Osteoblast (primary cell): Measurements from ENCODE around the gene HMCN1. TPM values are rescaled to one million over a fixed set of nuclear protein-coding genes. Genes with fewer than 3 reads are reported as not detected.

Experiments
- DNase-seq: peaks from one replicate; pipeline ENCODE4 v3.0.0; 2011; ENCODE audit warnings: low spot score, mixed read lengths; ENCODE audit not compliant: insufficient read length; ENCODE audit errors: missing footprints
- H2AFZ ChIP-seq: 2 replicates; pipeline ENCODE4 v1.6.0; 2011; ENCODE audit warnings: mild to moderate bottlenecking, low read length
- H3K27ac ChIP-seq: 2 replicates; pipeline ENCODE4 v1.5.1; 2011; ENCODE audit warnings: mild to moderate bottlenecking, low read depth, low read length, moderate library complexity
- H3K27me3 ChIP-seq: 2 replicates; pipeline ENCODE4 v1.6.0; 2012; ENCODE audit warnings: mild to moderate bottlenecking, control low read depth, inconsistent platforms, low read length, moderate library complexity; ENCODE audit not compliant: insufficient read depth
- H3K36me3 ChIP-seq: 2 replicates; pipeline ENCODE4 v1.5.1; 2011; ENCODE audit warnings: mild to moderate bottlenecking, low read length, control low read depth, moderate library complexity; ENCODE audit not compliant: insufficient read depth
- H3K4me1 ChIP-seq: 2 replicates; pipeline ENCODE4 v1.5.1; 2011; ENCODE audit warnings: mild to moderate bottlenecking, low read length, control low read depth, moderate library complexity; ENCODE audit not compliant: insufficient read depth
- H3K4me2 ChIP-seq: 2 replicates; pipeline ENCODE4 v1.6.0; 2011; ENCODE audit warnings: mild to moderate bottlenecking, low read length; ENCODE audit not compliant: insufficient read depth
- H3K4me3 ChIP-seq: fragments of 200-600 bp; sonication (generic); 3 replicates; pipeline ENCODE4 v1.5.1; 2012; ENCODE audit warnings: mild to moderate bottlenecking, low read length, inconsistent platforms; ENCODE audit not compliant: insufficient read depth
- H3K79me2 ChIP-seq: 2 replicates; pipeline ENCODE4 v1.6.0; 2012; ENCODE audit warnings: mild to moderate bottlenecking, low read length, control low read depth, inconsistent platforms; ENCODE audit not compliant: insufficient read depth
- H3K9me3 ChIP-seq: 2 replicates; pipeline ENCODE4 v1.5.1; 2011; ENCODE audit warnings: low read depth, low read length, control low read depth
- H4K20me1 ChIP-seq: 2 replicates; pipeline ENCODE4 v1.6.0; 2012; ENCODE audit warnings: mild to moderate bottlenecking, low read length, control low read depth; ENCODE audit not compliant: insufficient read depth
- total RNA-seq: library from RNA; depleted of rRNA; stranded (reverse); fragments of >200 nt; gene quantifications from 2 replicates; pipeline ENCODE4 v1.2.3, GENCODE V29; 2012
- TF ChIP-seq, protein P1 (sequence below): IDR thresholded peaks from 2 replicates; pipeline ENCODE4 v1.5.1; 2011; ENCODE audit warnings: mild to moderate bottlenecking, low read depth, low read length, moderate library complexity; ENCODE audit errors: extremely low read depth

The HMCN1 gene
- total RNA-seq, 1 donor, result 178 TPM

DNA sequence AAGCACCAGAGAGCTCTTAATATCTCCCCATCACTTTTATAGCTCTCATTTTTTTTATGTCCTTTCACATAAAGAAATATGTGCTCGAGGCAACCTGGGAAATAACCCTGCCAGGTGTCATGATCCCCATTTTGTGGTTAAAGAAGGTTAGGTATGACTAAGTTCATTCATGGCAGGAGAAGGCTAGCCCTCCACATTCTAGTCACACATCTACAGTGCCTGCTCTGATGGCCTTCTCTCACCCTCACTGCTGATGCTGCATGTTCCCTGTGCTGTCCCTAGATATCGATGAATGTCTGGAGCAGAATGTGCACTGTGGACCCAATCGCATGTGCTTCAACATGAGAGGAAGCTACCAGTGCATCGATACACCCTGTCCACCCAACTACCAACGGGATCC, 453.4 kb downstream of the HMCN1 start:
- Histone ChIP-seq H3K4me3 (peak overlapping the region; percentile 48), H3K9me3 (no peaks in the 10 kb centered on the region), H3K27ac (peak overlapping the region; percentile 93), H3K36me3 (no peaks in the 10 kb centered on the region), H3K79me2 (no peaks in the 10 kb centered on the region), H3K4me1 (peaks cover 57% of the 10 kb centered on the region), H4K20me1 (no peaks in the 10 kb centered on the region), H3K27me3 (no peaks in the 10 kb centered on the region), H3K4me2 (peak overlapping the region; percentile 82), H2AFZ (peak overlapping the region; percentile 31)
- TF ChIP-seq, protein P1, sequence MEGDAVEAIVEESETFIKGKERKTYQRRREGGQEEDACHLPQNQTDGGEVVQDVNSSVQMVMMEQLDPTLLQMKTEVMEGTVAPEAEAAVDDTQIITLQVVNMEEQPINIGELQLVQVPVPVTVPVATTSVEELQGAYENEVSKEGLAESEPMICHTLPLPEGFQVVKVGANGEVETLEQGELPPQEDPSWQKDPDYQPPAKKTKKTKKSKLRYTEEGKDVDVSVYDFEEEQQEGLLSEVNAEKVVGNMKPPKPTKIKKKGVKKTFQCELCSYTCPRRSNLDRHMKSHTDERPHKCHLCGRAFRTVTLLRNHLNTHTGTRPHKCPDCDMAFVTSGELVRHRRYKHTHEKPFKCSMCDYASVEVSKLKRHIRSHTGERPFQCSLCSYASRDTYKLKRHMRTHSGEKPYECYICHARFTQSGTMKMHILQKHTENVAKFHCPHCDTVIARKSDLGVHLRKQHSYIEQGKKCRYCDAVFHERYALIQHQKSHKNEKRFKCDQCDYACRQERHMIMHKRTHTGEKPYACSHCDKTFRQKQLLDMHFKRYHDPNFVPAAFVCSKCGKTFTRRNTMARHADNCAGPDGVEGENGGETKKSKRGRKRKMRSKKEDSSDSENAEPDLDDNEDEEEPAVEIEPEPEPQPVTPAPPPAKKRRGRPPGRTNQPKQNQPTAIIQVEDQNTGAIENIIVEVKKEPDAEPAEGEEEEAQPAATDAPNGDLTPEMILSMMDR, result no peak
- no peak for DNase-seq

DNA sequence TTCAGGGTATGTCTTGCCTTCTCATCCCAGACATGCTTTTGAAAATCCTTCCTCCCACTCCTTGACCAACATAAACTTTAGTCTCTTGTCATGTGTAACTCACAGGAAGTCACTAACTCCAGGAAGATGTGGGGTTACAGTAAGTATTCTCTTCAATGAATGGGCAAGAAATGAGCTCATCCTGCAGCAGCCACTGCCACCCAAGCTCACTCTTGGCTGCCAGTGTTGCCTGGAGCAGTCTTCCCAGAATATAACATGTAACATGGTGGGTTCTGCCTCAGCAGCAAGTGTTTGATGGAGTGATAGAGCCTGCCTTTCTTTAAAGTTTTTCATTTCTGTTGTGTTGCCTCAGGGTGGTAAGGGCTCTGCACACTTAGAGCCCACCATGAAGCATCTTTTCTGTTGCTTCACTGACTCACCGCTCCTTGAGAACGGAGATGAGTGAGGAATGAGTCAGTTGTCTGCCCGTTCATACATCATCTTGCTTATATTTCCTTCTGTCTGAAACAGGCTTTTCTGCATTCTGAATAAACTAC, 453.9 kb downstream of the HMCN1 start:
- no peaks in the 10 kb centered on the region for H3K36me3 ChIP-seq
- H3K4me2 ChIP-seq, result peak overlapping the region; percentile 82
- H3K27ac ChIP-seq, result peak overlapping the region; percentile 93
- H4K20me1 ChIP-seq, result no peaks in the 10 kb centered on the region
- H3K27me3 ChIP-seq, result no peaks in the 10 kb centered on the region
- TF ChIP-seq, protein P1, result no peak
- H3K4me1 ChIP-seq, result peaks cover 52% of the 10 kb centered on the region
- peak overlapping the region; percentile 31 for H2AFZ ChIP-seq
- no peaks in the 10 kb centered on the region for H3K79me2 ChIP-seq
- peak; percentile 71 for DNase-seq
- H3K4me3 ChIP-seq, result peak overlapping the region; percentile 48
- H3K9me3 ChIP-seq, result no peaks in the 10 kb centered on the region

DNA sequence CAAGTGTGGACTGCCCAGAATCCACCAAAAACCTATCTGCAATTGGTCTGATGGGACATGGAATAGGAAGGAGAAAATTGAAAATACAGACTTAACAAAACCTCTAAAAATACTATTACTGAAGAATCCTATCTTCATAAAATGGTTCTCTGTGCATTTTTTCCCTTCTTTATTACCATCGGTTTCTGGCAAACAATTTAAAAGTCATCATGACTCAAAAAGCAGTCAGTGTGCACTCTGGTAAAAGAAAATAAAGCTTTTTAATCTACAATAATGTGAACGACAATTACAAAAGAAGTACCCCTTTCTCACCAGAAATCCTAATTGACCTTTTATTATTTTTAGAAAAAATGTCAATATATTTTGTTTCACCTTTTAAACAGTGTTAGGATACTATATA, 454.5 kb downstream of the HMCN1 start:
- no peaks in the 10 kb centered on the region for H3K79me2 ChIP-seq
- no peaks in the 10 kb centered on the region for H3K36me3 ChIP-seq
- H3K27me3 ChIP-seq, result no peaks in the 10 kb centered on the region
- peaks cover 46% of the 10 kb centered on the region for H3K4me1 ChIP-seq
- H3K27ac ChIP-seq, result peak overlapping the region; percentile 93
- peak overlapping the region; percentile 17 for H2AFZ ChIP-seq
- no peaks in the 10 kb centered on the region for H3K9me3 ChIP-seq
- peak overlapping the region; percentile 48 for H3K4me3 ChIP-seq
- TF ChIP-seq, protein P1, result no peak
- H4K20me1 ChIP-seq, result no peaks in the 10 kb centered on the region
- peak overlapping the region; percentile 82 for H3K4me2 ChIP-seq
- peak; percentile 54 for DNase-seq

DNA sequence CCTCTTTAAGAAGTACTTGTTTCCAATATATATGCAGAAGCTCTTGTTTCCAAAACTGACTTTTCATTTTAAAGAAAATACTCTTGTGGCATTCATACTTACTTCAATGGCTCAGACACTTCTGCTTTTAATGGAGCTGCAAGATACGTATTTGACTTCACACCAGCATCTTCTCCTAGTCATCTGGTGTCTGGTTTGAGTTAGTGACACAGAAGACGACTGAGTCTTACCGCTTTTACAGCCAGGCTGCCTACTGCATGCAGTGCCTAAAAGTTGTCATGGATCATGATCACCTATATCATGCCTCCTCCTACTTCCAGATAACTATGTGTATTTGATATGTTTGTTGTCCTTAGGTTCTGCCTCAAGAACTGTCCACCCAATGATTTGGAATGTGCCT, 455.0 kb downstream of the HMCN1 start:
- peaks cover 41% of the 10 kb centered on the region for H3K4me1 ChIP-seq
- no peaks in the 10 kb centered on the region for H3K27me3 ChIP-seq
- H3K36me3 ChIP-seq, result no peaks in the 10 kb centered on the region
- H4K20me1 ChIP-seq, result no peaks in the 10 kb centered on the region
- H3K27ac ChIP-seq, result peak overlapping the region; percentile 93
- no peaks in the 10 kb centered on the region for H3K79me2 ChIP-seq
- DNase-seq, result no peak
- peak overlapping the region; percentile 3 for H2AFZ ChIP-seq
- no peak overlapping the region for H3K4me3 ChIP-seq
- TF ChIP-seq, protein P1, result no peak
- peak overlapping the region; percentile 82 for H3K4me2 ChIP-seq
- H3K9me3 ChIP-seq, result no peaks in the 10 kb centered on the region
